G401 (cell line): ENCODE data around the gene ICE1. TPM values are rescaled to one million over a fixed set of nuclear protein-coding genes. Genes with fewer than 3 reads are reported as not detected.
"Not testable (repeated sequence)": the region's sequence is repeated elsewhere in the genome, so short reads cannot be mapped to it uniquely, and the experiment has no call there.

ENCODE experiments used
- DNase-seq: peaks from one replicate; pipeline ENCODE4 v3.0.0-alpha.2; 2015; ENCODE audit warnings: low spot score
- in situ Hi-C: cut with HindIII; loops from 2 replicates; pipeline ENCODE4 v1.10.0; 2016; ENCODE audit warnings: low sequenced_read_pairs, mixed read lengths
- total RNA-seq: library from RNA; depleted of rRNA; stranded (reverse); fragments of >200 nt; shearing (Covaris generic); gene quantifications from 2 replicates; pipeline ENCODE4 v1.2.3, GENCODE V29; 2014

ICE1 gene
- total RNA-seq, 1 experiment from 2014 or later, result 24.3 TPM

- DNase-seq, result peak; percentile 85
- in situ Hi-C loops, result not testable (repeated sequence)
These were observed 28.0 kb upstream of the ICE1 start for GRCh38 chr5:5394384-5394986.

DNA sequence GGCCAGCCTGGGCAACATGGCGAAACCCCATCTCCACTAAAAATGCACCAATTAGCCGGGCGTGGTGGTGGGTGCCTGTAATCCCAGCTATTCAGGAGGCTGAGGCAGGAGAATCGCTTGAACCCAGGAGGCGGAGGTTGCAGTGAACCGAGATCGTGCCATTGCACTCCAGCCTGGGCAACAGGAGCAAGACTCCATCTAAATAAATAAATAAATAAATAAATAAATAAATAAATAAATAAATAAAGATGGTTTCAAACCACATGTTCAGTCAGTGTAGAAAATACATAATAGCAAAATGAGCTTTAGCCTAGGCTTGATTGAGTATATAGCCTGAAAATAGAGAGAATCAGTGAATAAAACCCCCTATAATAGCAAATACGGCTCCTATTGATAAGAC lies 27.4 kb upstream of the ICE1 start:
- DNase-seq, in situ Hi-C loops: not testable (repeated sequence)

GRCh38 chr5:5398071-5398470 lies 24.4 kb upstream of the ICE1 start:
- in situ Hi-C loops, result no loop called here
- no peak for DNase-seq

GRCh38 chr5:5401095-5401494 lies 21.4 kb upstream of the ICE1 start:
- no peak for DNase-seq
- in situ Hi-C loops, result no loop called here

DNA sequence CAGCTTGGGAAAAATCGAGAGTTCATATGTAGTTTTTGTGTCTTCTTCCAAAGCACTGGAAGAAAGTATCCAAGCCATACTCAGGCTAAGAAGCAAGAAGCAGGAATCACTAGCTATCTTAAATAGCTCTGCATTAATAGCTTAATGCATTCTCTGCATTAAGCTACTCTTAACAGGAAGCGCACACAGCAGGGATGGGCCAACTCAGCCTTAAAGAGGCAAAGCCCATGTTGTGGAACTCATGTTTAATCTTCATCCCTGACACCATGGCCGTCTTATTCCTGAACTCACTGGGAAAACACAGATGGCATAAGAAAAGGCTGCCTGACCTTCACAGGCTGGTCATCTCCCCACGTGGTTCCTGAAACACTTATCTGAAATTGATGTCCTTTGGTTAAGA lies 18.7 kb upstream of the ICE1 start:
- no peak for DNase-seq
- in situ Hi-C loops, result no loop called here

GRCh38 chr5:5404381-5404780 lies 18.1 kb upstream of the ICE1 start:
- DNase-seq, result peak; percentile 66
- in situ Hi-C loops, result no loop called here

- in situ Hi-C loops, result no loop called here
- no peak for DNase-seq
These were observed 17.0 kb upstream of the ICE1 start for GRCh38 chr5:5405441-5405840.

DNA sequence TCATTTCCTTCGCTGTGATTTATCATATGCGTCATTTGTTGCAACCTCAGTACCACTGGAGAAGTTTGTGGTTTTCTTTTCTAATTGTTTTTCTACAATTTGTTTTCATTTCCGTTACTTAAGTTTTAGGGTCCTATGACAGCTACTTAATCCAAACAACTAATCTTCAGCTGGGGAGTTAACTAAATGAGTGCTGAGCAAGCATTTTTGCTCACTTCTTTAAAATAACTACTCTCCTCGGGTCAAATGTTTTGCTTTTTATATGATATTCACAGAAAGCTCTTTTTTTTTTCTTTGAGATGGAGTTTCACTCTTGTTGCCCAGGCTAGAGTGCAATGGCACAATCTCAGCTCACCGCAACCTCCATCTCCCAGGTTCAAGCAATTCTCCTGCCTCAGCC lies 14.6 kb upstream of the ICE1 start:
- in situ Hi-C loops, result no loop called here
- DNase-seq, result no peak

DNA sequence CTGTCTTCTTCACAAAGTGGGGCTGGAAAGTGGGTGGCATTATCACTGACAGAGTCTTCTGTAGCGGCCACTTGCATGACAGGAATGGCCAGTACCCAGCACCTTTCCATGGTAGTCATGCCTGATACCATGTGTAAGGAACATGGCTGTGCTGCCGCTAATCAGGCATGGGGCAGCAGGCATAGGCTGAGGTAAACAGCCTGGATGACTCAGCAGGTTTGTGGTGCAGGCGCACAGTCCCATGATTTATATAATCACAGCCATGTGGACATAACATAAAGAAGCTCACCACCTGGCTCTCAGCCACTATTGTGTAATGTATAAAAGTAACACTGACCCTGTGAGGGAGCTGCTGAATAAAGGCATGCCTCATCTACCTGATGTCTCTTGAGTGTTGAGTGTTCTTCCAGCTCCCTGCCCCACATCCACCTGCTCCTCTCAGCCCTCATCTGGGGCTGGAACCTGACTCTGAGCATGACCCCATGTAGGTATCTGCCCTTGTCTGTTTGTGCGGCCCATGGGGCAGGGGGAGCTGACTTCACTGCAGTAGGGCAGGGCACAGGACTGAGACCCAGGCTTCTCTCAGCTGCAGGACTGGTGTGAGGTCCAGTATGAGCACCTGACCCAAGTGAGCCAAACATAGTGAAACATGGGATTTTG lies 13.2 kb upstream of the ICE1 start:
- in situ Hi-C loops, result no loop called here

DNA sequence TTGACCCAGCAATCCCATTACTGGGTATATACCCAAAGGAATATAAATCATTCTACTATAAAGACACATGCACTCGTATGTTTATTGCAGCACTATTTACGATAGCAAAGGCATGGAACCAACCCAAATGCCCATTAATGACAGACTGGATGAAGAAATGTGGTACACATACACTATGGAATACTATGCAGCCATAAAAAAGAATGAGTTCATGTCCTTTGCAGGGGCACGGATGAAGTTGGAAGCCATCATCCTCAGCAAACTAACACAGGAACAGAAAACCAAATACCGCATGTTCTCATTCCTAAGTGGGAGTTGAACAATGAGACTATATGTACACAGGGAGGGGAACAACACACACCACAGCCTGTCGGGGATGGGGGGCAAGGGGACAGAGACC lies 8.6 kb upstream of the ICE1 start:
- in situ Hi-C loops, DNase-seq: not testable (repeated sequence)

More for the DNA sequence above, 13.2 kb upstream of the ICE1 start:
- no peak for DNase-seq

DNA sequence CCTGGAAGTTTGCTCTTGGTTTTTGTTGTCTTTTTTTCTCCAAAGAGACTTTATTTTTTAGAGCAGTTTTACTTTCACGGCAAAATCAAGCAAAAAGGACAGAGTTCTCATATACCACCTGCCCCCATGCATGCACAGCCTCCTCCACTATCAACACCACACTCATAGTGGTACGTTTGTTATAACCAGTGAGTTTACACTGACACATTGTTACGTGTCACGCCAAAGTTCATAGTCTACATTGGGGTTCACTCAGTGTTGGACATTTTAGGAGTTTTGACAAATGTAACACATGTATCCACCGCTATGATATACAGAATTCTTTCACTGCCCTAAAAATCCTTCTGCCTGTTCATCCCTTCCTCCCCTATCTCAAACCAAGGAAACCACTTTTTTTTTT lies 7.5 kb upstream of the ICE1 start:
- in situ Hi-C loops, result no loop called here
- DNase-seq, result no peak

- in situ Hi-C loops, result no loop called here
- DNase-seq, result no peak
These were observed 5.7 kb upstream of the ICE1 start for GRCh38 chr5:5416733-5417132.

DNA sequence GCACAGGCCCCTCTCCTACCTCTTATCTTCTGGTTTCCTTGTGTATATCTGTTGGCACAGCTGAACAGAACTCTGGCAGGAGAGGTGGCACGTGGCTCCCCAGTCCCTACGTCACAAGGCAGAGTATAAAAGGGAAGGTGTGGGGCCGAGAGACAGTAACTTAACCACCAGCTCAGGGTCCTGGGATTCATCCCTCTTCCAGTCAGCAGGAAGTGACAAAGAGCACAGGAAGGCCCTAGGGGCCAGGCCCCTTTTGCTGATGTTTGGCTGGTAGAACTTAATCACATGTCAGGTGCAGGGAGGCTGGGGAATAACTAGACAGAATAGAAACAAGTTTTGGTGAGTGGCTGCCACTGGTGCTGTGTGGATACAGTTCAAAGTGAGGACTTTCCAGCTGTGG lies 4.5 kb upstream of the ICE1 start:
- in situ Hi-C loops, result no loop called here
- DNase-seq, result no peak

DNA sequence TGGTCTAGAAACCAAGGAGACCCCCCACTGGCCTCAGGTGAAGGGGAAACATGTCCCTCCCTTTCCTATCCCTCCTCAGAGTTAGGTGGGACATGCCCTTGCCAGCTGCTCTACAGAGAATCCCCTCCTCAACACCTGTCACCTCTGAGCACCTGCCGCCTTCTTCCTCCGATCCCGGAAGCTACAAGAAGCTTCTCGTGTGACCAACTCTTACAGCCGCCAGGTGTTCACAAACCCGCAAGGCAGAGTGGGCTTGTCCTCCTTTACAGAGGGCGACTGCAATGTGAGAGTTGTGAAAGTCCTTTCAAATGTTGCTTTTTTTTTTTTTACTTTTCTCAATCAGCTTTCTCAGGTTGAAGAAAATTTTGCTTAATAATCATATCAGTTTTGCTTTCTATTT lies 3.7 kb upstream of the ICE1 start:
- in situ Hi-C loops, result no loop called here

GRCh38 chr5:5419291-5420210 lies 2.9 kb upstream of the ICE1 start:
- in situ Hi-C loops, result no loop called here
- peak; percentile 79 for DNase-seq

More for the DNA sequence above, 3.7 kb upstream of the ICE1 start:
- DNase-seq, result no peak

DNA sequence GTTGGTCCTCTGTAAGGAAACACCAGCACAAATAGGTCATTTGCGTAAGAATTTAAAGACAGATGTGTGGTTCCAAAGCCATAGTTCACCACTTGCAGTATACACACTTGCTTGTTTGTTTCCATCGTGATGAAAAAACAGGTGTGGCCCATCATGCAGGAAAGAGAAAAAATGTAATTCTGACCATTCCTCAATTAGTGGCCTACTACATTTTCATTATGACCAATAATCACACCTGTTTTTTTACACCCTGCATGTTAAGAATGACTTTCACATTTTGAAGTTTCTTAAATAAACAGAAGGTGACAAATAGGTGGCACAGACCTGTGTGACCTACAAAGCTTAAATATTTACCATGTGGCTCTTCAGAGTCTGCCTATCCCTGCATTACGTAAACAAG lies 2.2 kb upstream of the ICE1 start:
- DNase-seq, result no peak
- in situ Hi-C loops, result no loop called here

DNA sequence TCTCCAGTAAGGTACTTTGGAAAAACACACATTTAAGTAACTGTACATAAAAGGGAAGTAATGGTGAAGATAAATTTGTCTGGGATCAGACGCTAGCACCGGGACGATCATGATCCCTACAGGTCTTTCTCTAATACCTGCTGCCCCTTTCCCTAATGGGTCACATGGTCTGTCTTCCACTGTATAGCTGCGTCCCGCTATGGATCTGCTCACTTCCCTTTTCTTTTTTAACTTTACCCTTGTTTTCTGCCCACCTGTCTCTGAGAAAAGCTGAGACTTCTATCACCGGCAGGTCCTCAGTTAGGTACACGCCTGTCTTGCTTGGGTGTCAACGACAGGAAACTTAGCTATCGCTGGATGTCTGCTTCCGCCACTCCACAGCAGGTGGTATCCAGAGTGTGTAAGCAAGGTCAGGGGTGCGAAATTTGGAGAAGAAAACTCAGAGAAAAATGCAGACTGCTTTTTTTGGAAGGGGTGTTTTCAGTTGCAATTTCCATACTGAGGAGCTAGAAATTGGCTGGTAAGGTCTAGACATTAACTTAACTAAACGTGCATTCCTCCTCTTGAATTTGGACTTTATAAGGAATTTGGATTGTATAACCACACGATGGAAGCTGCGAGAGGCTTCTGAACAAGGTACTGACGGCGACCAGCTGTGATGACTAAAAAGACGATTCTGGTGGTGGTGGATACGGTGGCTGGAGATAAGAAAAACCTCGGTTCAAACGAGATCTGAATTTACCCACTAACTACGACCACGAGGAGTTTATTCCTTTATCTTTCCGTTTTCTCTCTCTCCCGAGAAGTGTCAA lies 1.1 kb upstream of the ICE1 start:
- DNase-seq, result no peak
- in situ Hi-C loops, result no loop called here

DNA sequence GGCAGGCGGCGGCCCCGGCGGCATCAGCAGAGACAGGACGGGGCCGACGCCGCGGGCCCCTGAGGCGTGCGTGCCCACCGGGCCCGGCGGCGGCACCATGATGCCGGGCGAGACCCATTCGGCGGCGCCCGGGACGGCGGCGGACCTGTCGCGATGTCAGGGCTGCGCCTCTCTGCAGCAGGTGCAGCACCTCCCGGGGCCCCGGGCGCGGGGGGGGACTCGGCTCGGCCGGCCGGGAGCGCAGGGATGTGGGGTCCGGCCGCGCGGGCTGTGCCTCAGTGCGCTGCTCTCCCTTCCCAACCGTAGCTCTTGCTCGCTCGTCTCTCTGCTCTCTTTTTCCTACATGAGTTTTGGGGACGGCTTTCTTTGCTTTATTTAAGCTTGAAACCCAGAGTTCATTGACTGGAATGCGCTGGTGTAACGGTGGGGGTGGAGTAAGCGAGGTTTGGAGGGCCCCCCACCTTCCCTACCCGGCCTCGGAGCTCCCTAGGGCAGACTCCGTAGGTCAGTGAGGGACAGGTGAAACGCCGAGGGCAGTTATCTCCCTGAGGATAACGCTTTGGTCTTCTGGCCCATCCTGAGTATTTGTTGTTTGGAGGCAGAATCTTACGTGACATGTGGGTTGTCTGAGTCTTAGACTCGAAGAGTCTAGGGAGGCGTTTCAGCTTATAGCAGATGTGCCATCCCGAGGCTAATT lies 490 bp downstream of the ICE1 start:
- DNase-seq, result no peak
- in situ Hi-C loops, result no loop called here

GRCh38 chr5:5423586-5423985 lies 1.1 kb downstream of the ICE1 start:
- DNase-seq, result no peak
- in situ Hi-C loops, result no loop called here
